Measurements from ENCODE around the gene SOBP.

Gene SOBP

GRCh38 chr6:107657373-107657754, 167.4 kb downstream of the SOBP start:
- DNase-seq (ENCODE audit: low read depth in 2 of 2) = no peak

DNA sequence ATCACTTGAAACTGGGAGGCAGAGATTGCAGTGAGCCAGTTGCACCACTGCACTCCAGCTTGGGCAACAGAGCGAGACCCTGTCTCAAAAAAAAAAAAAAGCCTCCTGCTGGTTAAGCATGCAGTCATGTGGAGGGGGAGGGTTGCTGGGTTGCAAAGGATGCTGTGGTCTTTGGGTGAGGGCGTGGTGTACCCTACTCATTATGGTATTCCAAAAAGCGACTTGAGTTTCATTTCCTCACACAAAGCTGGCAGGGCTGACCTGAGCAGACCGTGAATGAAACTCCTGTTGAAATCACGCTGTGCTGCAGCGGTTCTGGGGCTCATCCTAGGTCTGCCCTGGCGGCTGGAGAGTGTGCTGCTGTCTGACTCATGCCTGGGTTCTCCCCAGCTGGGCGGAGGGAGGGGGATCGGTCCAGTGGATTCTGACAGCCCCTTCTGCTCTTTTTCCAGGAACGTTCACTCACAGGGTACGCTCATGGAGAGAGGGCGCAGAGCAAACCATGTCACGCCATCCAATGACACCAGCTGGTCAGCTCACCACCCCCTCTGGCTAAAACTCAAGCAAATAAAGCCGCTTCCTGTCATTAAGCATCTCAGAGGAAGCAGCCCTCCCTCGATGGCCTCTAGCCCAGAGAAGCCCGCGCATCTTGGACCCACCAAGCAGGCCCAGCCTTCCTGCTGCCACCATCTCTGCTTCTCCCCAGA, 168.0 kb downstream of the SOBP start:
- DNase-seq (ENCODE audit: low read depth in 2 of 2) = no peak

GRCh38 chr6:107658920-107659865, 169.3 kb downstream of the SOBP start:
- no peak for DNase-seq (ENCODE audit: low read depth in 2 of 2)

DNA sequence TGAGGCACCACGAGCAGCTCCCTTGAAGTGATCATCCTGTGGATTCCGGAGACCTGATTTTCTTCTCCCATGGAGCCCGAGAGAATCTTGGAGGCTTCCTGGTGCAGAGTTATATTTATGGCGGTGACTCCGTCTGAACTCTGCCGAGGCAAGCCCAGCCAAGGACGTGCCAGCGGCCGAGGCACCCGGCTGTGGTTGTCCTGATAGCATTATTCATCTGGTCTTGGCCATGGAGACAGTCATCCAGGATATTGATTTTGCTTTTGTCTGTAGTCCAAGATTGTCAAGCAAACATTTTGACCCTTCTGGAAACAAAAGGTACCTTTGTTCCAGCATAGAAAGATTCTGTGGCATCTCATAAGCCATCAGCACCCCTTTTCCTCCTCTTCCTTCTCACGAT, 170.9 kb downstream of the SOBP start:
- no peak for DNase-seq (ENCODE audit: low read depth in 2 of 2)

- DNase-seq (ENCODE audit: low read depth in 2 of 2) = no peak
Observed at GRCh38 chr6:107661291-107661690, 171.4 kb downstream of the SOBP start.

GRCh38 chr6:107662333-107662732, 172.4 kb downstream of the SOBP start:
- no peak for DNase-seq (ENCODE audit: low read depth in 2 of 2)

- no peak for DNase-seq (ENCODE audit: low read depth in 2 of 2)
Observed at GRCh38 chr6:107663308-107663707, 173.4 kb downstream of the SOBP start.

GRCh38 chr6:107665382-107665781, 175.5 kb downstream of the SOBP start:
- peak in 1 of 2 experiments; percentile 36 for DNase-seq (ENCODE audit: low read depth in 2 of 2)

DNA sequence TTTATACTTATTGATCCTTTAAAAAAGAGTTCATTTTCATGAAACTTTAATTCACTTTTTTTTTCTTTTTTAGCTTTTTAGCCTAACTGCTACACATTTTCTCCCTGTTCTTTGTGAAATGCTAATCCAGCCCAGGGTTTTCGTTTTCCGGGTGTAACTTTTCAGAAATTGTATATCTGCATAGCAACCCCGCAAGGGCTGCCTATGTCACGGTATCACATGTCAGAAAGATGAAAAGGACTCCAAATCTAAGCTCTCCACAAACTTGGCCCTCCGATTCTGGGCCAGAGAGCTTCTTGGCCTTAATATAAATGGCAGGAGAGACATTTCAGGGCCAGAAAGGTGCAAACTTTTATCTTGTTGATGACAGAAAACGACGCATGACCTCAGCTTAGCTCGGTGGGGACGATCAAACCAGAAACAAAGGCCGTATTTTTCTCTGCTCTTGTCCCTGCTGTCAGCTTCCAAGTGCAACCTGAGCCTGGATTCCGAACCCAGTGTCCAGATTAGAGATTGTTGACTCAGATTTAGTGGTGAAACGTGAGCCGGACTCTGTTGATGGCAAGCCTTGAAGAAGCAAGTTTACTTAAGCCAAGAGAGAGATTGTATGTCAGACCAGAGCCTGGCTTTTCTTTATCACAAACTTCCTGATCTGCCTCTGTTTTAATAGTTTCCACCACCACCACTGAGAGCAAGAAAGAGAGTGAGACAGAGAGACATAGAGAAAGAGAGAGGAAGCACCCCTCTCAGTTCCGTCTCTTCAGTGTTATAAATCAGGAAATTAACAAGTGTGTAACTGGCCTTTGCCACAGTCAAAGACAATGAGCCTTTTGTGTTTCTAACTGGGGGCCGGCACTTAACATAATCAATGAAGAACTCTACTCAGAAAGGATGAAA, 176.4 kb downstream of the SOBP start:
- no peak for DNase-seq (ENCODE audit: low read depth in 2 of 2)

DNA sequence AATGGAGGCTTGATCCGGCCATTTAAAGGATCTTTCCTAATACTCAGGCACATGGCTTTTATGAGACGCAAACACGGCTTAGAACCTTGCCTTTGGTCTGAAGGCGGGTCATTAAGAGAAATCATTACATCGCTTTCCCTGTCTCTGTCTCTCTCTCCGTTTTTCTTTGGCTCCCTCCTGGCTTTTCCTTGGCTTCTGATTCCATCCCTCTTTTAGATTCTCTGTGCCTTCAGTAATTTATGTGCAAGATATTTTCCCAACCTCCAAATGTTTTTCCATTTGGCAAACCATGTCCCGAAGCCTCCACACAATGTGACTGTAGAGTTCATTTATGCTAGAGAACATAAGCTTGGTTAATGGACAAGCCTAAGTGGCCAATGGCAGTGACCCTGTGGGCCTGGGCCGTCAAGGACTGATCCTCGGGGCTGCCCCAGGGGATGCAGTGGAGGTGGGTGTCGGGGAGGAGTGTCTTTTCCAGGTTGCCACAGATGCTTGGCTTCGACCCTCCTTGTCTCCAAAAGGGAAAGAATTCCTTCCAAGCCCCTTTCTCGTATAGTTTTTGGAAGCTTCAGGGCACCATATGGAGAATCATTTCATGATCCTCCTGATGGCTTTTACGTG, 177.2 kb downstream of the SOBP start:
- no peak for DNase-seq (ENCODE audit: low read depth in 2 of 2)

GRCh38 chr6:107667790-107668189, 177.9 kb downstream of the SOBP start:
- no peak for DNase-seq (ENCODE audit: low read depth in 2 of 2)

GRCh38 chr6:107668743-107669474, 179.0 kb downstream of the SOBP start:
- no peak for DNase-seq (ENCODE audit: low read depth in 2 of 2)

GRCh38 chr6:107670792-107671199, 180.9 kb downstream of the SOBP start:
- no peak for DNase-seq (ENCODE audit: low read depth in 2 of 2)

- no peak for DNase-seq (ENCODE audit: low read depth in 2 of 2)
Observed at GRCh38 chr6:107673076-107673494, 183.2 kb downstream of the SOBP start.

- peak in 1 of 2 experiments; percentile 45 for DNase-seq (ENCODE audit: low read depth in 2 of 2)
Observed at GRCh38 chr6:107674995-107675738, 185.2 kb downstream of the SOBP start.

DNA sequence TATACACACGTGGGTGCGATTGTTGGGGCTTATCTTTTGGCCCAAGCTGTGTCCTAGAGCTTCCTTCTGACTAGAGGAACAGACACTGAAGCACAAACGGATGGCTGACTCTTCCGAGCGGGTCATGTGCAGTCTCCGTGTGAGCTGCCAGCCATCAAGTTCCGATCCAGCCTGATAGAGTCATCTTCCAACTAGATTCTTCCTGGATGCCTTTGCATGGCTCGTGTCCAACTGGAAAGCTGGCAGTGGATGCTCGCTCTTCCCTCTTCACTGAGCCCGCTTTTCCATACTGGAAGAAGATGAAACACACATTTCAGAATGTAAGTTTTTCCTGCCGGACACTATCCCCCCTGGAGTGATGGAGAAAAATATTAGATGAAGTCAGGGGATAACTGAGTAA, 186.1 kb downstream of the SOBP start:
- no peak for DNase-seq (ENCODE audit: low read depth in 2 of 2)

- DNase-seq (ENCODE audit: low read depth in 2 of 2) = no peak
Observed at GRCh38 chr6:107677399-107677798, 187.5 kb downstream of the SOBP start.

- DNase-seq (ENCODE audit: low read depth in 2 of 2) = no peak
Observed at GRCh38 chr6:107679457-107679856, 189.5 kb downstream of the SOBP start.

GRCh38 chr6:107682721-107683120, 192.8 kb downstream of the SOBP start:
- no peak for DNase-seq (ENCODE audit: low read depth in 2 of 2)

DNA sequence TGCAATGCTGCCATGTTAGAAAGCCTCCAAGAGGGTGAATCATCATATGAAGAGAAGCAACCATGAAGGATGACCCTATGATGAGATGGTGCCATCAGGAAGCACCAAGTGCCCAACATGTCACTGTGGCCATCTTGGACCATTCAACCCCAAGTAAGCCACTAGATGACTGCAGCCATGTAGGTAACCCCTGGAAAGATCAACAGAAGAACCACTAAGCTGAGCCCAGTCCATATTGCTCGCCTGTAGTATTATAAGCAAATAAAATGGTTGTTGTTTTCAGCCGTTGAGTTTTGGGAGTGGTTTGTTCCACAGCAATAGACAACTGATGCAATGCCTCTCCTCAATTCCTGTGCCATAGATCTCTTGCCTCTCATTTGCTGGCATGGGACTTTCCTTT, 193.3 kb downstream of the SOBP start:
- DNase-seq (ENCODE audit: low read depth in 2 of 2) = no peak

Data from fibroblast of skin of left biceps (primary cell).